LNCaP clone FGC (cell line): ENCODE results near the gene ADGRV1.
"Not testable (repeated sequence)": the region's sequence is repeated elsewhere in the genome, so short reads cannot be mapped to it uniquely, and the experiment has no call there.

ENCODE experiments used
- DNase-seq: peaks from one replicate; pipeline ENCODE4 v3.0.0-alpha.2; 2011; ENCODE audit warnings: low read depth
- H3K4me3 ChIP-seq: 2 replicates; pipeline ENCODE4 v1.5.1; 2011; ENCODE audit warnings: mild to moderate bottlenecking, low read depth, low read length, control low read depth
- CTCF ChIP-seq: IDR thresholded peaks from 2 replicates; pipeline ENCODE4 v1.5.1; 2012; ENCODE audit warnings: mild to moderate bottlenecking; ENCODE audit not compliant: control insufficient read depth, insufficient read depth; ENCODE audit errors: extremely low read depth

ADGRV1 gene

GRCh38 chr5:90650767-90651166 is 92.2 kb downstream of the ADGRV1 start:
- no peak for DNase-seq
- H3K4me3 ChIP-seq: no peak overlapping the region
- no peak for TF ChIP-seq CTCF

- no peak for TF ChIP-seq CTCF
- DNase-seq: no peak
- H3K4me3 ChIP-seq: no peak overlapping the region
Observed at GRCh38 chr5:90654215-90654614, 95.6 kb downstream of the ADGRV1 start.

- no peak overlapping the region for H3K4me3 ChIP-seq
- DNase-seq: no peak
- TF ChIP-seq CTCF: no peak
Observed at GRCh38 chr5:90655423-90655822, 96.8 kb downstream of the ADGRV1 start.

- DNase-seq: no peak
- H3K4me3 ChIP-seq: no peak overlapping the region
- TF ChIP-seq CTCF: no peak
Observed at GRCh38 chr5:90657030-90657429, 98.4 kb downstream of the ADGRV1 start.

- no peak for TF ChIP-seq CTCF
- no peak for DNase-seq
- no peak overlapping the region for H3K4me3 ChIP-seq
Observed at GRCh38 chr5:90657788-90658187, 99.2 kb downstream of the ADGRV1 start.

GRCh38 chr5:90658620-90659019 is 100.0 kb downstream of the ADGRV1 start:
- no peak for TF ChIP-seq CTCF
- no peak overlapping the region for H3K4me3 ChIP-seq
- DNase-seq: no peak

GRCh38 chr5:90668079-90668565 is 109.5 kb downstream of the ADGRV1 start:
- not testable (repeated sequence) for H3K4me3 ChIP-seq, DNase-seq
